ENCODE measurements around the gene ATP5PD. TPM values are rescaled to one million over a fixed set of nuclear protein-coding genes. Genes with fewer than 3 reads are reported as not detected.
A peak's percentile ranks its signal among the peaks of the same experiment; 100 is the strongest.
"Not testable (repeated sequence)": the region's sequence is repeated elsewhere in the genome, so short reads cannot be mapped to it uniquely, and the experiment has no call there.

ATP5PD gene
- total RNA-seq, 1 donor from 2014 or later, result 100 TPM

- DNase-seq, result no peak
Measured at GRCh38 chr17:75020331-75021110, 26.2 kb downstream of the ATP5PD start.

DNA sequence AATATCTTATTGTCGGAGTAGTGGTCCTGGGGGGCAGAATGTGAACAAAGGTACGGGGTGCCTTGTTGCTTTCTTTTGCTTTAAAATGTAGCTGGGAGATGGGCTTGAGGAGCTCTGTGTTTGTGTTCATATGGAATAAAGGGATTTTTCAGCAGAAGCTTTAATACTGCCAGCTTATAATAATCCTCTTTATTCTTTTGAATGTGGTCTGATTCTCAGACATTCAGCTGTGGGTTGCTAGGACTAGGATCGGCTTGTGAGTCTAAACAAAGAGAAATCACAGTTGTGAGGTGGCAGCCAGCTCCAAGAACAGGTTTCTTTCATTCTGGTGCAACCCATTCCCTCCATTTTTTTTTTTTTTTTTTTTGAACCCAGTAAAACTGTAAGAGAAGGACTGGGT, 27.1 kb downstream of the ATP5PD start:
- DNase-seq, result no peak

DNA sequence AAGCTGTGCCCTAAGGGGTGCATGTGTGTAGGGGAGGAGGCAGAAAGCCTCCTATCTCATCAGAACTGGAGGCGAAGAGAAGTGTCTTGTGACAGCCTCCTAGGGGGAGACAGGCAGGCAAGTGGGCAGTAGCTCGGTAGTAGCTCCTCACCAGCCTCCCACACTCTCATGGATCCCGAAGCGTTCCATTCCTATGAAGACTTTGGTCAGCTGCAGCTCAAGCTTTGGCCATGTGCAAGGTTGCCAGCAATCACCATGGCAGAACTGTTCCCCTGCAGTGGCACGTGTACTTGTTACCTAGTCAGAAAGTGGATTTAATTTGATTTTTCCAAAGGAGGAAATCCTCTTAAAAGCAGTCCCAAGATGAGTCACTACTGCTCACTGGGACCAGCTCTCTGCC, 27.6 kb downstream of the ATP5PD start:
- no peak for DNase-seq

- no peak for DNase-seq
Measured at GRCh38 chr17:75013092-75013559, 33.6 kb downstream of the ATP5PD start.

- DNase-seq, result peak; percentile 80
Measured at GRCh38 chr17:75012346-75013091, 34.2 kb downstream of the ATP5PD start, which contains the start of gene MRPL58. Gene MRPL58 (plus strand): TSS chr17:75012670. CDS start chr17:75012687, 17 bp downstream.

GRCh38 chr17:75012096-75012345, 34.7 kb downstream of the ATP5PD start:
- DNase-seq, result no peak

DNA sequence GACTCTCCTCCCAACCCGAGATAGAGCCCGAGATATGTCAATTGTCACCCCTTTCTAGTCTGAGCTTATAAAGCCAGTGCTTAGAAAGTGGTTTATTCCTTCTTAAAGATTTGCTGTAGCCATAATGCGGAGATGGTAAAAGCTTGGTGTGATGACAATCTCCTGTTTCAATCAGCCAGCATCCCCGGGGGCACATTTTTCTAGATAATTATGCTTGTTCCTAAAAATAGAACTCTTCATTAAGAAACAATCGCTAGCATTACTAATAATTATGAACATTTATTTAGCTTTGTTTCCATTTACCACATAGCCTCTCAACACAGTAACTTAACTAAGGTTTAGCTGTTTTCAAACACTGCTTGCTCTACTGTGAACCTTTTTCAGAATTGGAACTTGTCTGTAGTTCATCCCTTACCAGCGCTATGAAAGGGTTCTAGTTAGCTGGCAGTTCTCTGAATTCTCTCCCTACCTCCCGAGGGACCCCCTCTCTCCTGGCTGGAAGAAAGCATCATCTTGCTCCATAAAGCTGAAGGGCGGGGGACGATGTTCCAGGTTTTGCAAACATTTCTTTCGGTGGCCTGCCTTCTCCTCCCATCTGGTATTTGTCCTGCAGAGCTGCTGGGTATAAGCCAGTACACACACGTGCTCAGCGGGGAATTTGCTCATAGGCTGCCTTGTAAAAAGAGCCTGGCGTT, 35.2 kb downstream of the ATP5PD start:
- DNase-seq, result peak; percentile 56

- DNase-seq, result peak; percentile 35
Measured at GRCh38 chr17:75010683-75011400, 35.9 kb downstream of the ATP5PD start.

GRCh38 chr17:75009139-75009724, 37.5 kb downstream of the ATP5PD start:
- DNase-seq, result no peak

DNA sequence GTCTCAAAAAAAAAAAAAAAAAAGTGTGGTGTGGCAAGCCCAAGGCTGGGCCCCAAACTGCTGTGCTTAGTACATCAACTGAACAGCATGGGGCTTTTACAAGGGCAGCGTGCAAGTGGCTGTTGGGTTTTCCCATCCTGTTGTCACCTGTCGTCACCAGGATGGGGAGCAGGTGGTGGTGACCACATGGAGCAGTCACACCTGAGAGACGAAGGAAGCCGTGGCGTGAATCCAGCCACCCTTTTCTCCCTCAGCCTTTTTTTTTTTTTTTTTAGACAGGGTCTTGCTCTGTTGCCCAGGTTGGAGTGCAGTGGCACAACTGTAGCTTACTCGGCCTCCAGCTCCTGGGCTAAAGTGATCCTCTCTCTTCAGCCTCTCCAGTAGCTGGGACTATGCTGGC, 38.4 kb downstream of the ATP5PD start:
- no peak for DNase-seq

DNA sequence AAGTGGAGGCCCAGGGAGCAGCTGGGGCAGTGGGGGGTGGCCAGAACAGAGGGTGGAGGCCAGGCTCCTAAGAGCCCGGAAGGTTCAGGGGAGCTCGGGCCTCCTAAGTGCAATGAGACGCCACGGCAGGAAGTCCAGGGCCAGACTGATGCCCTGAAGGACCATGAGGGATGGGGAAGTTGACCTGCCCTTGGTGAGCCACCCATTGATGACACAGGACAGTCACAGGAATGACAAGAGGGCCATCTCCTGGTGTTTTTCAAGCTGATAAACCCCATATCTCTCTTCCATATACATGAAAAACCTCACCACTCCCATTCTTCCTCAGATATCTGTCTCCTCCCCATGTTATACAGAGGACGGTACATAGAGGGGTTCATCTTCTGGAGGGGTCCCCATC, 40.1 kb downstream of the ATP5PD start:
- no peak for DNase-seq

GRCh38 chr17:75006084-75006483, 40.7 kb downstream of the ATP5PD start:
- not testable (repeated sequence) for DNase-seq

GRCh38 chr17:75005291-75005690, 41.5 kb downstream of the ATP5PD start:
- DNase-seq, result no peak

DNA sequence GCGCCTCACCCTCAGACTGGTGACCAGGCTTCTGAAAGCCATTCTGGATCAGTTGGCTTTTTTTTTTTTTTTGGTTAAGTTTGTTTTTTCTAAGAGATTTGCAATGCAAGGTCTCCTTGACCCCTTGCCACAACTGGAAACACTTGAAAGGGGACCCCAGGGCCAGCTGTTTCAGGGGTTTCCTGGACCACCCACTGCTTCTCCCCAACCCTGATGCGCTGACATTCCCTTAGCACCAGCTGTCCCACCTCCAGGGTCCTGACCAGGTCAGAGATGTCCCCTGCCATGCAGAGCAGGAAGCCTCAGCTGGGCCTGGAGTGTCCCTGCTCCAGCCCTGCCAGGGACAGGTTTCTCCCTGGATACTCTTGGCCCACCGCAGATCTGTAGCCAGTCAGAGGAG, 42.4 kb downstream of the ATP5PD start:
- DNase-seq, result no peak

DNA sequence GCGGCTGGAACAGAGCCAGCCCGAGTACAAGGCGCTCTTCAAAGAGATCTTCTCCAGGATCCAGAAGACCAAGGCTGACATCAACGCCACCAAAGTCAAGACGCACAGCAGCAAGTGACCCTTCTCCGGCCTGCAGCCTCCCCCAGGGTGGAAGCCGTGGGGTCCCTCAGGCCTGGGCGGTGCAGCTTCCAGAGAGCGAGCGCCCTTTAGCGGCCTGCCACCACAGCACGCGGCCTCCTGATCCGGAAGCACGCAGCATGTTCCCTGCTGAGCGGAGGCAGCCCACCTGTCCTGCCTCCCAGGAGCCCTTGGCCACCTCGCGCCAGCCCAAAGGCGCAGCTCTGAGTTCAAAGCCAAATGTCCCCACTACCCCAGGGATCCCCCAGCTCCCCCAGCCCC, 42.8 kb downstream of the ATP5PD start:
- no peak for DNase-seq

DNA sequence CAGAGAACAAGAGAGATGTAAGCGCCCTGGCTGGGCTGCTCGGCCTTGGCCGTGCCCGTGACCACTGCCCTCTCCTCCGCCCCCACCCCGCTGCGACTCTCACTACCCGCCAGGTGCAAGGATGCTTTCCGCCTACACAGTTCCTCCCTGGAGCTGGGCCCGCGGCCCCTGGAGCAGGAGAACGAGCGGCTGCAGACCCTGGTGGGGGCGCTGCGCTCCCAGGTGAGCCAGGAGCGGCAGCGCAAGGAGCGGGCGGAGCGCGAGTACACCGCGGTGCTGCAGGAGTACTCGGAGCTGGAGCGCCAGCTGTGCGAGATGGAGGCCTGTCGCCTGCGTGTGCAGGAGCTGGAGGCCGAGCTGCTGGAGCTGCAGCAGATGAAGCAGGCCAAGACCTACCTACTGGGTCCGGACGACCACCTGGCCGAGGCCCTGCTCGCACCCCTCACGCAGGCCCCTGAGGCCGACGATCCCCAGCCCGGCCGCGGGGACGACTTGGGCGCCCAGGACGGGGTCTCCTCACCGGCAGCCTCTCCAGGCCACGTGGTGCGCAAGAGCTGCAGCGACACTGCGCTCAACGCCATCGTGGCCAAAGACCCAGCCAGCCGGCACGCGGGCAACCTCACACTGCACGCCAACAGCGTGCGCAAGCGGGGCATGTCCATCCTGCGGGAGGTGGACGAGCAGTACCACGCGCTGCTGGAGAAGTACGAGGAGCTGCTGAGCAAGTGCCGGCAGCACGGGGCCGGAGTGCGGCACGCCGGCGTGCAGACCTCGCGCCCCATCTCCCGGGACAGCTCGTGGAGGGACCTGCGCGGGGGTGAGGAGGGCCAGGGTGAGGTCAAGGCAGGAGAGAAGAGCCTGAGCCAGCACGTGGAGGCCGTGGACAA, 43.5 kb downstream of the ATP5PD start:
- no peak for DNase-seq

DNA sequence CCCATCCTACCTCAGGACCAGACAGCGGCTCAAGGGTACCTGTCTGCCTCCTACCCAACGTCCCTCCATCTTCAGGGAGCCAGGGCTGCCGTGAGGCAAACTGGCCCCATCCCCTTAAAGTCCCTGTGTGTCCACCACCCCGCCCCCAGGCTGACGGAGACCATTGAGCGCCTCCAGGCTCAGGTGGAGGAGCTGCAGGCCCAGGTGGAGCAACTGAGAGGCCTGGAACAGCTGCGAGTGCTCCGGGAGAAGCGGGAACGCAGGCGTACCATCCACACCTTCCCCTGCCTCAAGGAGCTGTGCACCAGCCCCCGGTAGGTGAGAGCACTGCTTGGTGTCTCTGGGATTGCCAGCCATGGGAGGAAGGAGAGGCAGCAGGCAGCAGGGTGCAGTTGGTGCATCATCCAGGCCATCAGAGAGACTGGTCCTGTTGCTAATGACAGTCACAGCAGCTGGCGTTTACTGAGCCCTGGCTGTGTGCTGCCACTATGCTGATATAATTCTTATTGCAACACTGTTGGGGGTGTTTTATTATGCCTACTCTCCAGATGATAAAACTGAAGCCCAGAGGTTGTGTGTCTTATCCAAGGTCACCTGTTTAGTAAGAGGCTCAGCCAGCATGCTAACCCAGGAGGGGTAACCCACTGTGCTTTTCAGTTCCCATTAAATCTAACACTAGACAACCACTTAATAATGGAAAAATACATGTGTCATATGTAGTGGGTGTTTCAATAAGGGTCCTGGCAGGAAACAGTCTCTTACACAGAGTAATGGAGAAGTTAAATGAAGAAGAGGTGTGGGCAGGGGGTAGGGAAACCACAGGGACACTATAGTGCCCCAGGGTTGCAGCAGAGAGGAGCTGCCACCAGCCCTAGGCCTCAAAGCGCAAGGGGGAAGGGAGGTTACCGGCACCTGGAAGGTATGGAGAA, 44.6 kb downstream of the ATP5PD start:
- no peak for DNase-seq

DNA sequence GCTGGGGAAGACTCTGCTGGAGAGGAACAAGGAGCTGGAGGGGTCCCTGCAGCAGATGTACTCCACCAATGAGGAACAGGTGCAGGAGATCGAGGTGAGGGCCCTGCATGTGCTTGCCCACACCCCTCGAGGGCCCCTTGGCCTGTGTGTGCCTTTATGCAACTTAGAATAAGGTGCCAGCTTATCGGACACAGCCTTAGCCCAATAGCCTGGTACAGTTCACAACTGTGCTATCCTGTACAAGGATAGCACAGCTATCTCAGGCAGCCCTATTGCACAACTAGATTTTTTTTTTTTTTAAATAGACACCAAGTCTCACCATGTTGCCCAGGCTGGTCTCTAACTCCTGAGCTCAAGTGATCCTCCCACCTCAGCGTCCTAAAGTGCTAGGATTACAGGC, 47.2 kb downstream of the ATP5PD start:
- DNase-seq, result no peak

- DNase-seq, result no peak
Measured at GRCh38 chr17:74998783-74999182, 48.0 kb downstream of the ATP5PD start.

DNA sequence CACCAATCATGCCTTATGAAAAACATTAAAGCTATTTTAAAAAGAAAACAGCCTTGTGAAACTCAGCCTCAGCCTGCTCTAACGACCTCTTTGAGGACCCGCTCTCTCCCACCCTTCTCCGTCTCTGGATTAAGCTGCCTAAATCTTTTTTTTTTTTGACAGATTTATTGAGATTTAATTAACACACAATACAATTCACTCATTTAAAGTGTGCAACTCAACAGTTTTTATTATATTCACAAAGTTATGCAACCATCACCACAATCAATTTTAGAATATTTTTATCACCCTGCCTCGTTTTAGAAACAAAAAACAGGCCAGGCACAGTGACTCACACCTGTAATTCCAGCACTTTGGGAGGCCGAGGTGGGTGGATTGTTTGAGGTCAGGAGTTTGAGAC, 50.9 kb downstream of the ATP5PD start:
- no peak for DNase-seq

All from occipital lobe (tissue), 2 donors.